ENCODE measurements around the gene EMP2. TPM values are rescaled to one million over a fixed set of nuclear protein-coding genes. Genes with fewer than 3 reads are reported as not detected.

The EMP2 gene
- polyA plus RNA-seq, 1 donor: 17.0 TPM

GRCh38 chr16:10552998-10553491, 27.4 kb downstream of the EMP2 start:
- H3K27ac ChIP-seq (ENCODE audit: low read length): no peak overlapping the region
- no peaks in the 10 kb centered on the region for H3K27me3 ChIP-seq (ENCODE audit: control insufficient read depth, insufficient read depth, low read length)
- H3K4me3 ChIP-seq (ENCODE audit: low read length): no peak overlapping the region
- H3K4me1 ChIP-seq (ENCODE audit: control insufficient read depth, insufficient read depth, low read length): no peaks in the 10 kb centered on the region
- no peak for DNase-seq
- H3K9me3 ChIP-seq (ENCODE audit: control insufficient read depth, low read depth, low read length): no peaks in the 10 kb centered on the region
- 88% methylated on average over 4 of the region's 19 CpGs for WGBS (ENCODE audit: insufficient coverage, low lambda C conversion rate)
- H3K36me3 ChIP-seq (ENCODE audit: control insufficient read depth, insufficient read depth, low read length): peaks cover under 1% of the 10 kb centered on the region

GRCh38 chr16:10552281-10552680, 28.1 kb downstream of the EMP2 start:
- Histone ChIP-seq H3K4me3 (ENCODE audit: low read length) (no peak overlapping the region), H3K27ac (ENCODE audit: low read length) (no peak overlapping the region)

GRCh38 chr16:10551881-10552280, 28.5 kb downstream of the EMP2 start:
- no peaks in the 10 kb centered on the region for H3K27me3 ChIP-seq (ENCODE audit: control insufficient read depth, insufficient read depth, low read length)
- DNase-seq: no peak
- H3K4me3 ChIP-seq (ENCODE audit: low read length): no peak overlapping the region
- WGBS (ENCODE audit: insufficient coverage, low lambda C conversion rate): no CpG with 5 or more reads among the region's 2 CpGs
- H3K9me3 ChIP-seq (ENCODE audit: control insufficient read depth, low read depth, low read length): no peaks in the 10 kb centered on the region
- H3K4me1 ChIP-seq (ENCODE audit: control insufficient read depth, insufficient read depth, low read length): no peaks in the 10 kb centered on the region
- no peak overlapping the region for H3K27ac ChIP-seq (ENCODE audit: low read length)
- H3K36me3 ChIP-seq (ENCODE audit: control insufficient read depth, insufficient read depth, low read length): peaks cover 6% of the 10 kb centered on the region

More at GRCh38 chr16:10552281-10552680, 28.1 kb downstream of the EMP2 start:
- Histone ChIP-seq H3K27me3 (ENCODE audit: control insufficient read depth, insufficient read depth, low read length) (no peaks in the 10 kb centered on the region), H3K9me3 (ENCODE audit: control insufficient read depth, low read depth, low read length) (no peaks in the 10 kb centered on the region), H3K36me3 (ENCODE audit: control insufficient read depth, insufficient read depth, low read length) (peaks cover 4% of the 10 kb centered on the region), H3K4me1 (ENCODE audit: control insufficient read depth, insufficient read depth, low read length) (no peaks in the 10 kb centered on the region)
- DNase-seq: no peak
- WGBS (ENCODE audit: insufficient coverage, low lambda C conversion rate): 94% methylated on average over 2 of the region's 2 CpGs

- WGBS (ENCODE audit: insufficient coverage, low lambda C conversion rate): no CpG with 5 or more reads among the region's 1 CpG
- no peak for DNase-seq
- H3K36me3 ChIP-seq (ENCODE audit: control insufficient read depth, insufficient read depth, low read length): peaks cover 18% of the 10 kb centered on the region
- no peaks in the 10 kb centered on the region for H3K4me1 ChIP-seq (ENCODE audit: control insufficient read depth, insufficient read depth, low read length)
- no peaks in the 10 kb centered on the region for H3K27me3 ChIP-seq (ENCODE audit: control insufficient read depth, insufficient read depth, low read length)
- no peak overlapping the region for H3K4me3 ChIP-seq (ENCODE audit: low read length)
- H3K27ac ChIP-seq (ENCODE audit: low read length): no peak overlapping the region
- no peaks in the 10 kb centered on the region for H3K9me3 ChIP-seq (ENCODE audit: control insufficient read depth, low read depth, low read length)
Observed at GRCh38 chr16:10548404-10548803, 32.0 kb downstream of the EMP2 start.

- H3K27me3 ChIP-seq (ENCODE audit: control insufficient read depth, insufficient read depth, low read length): no peaks in the 10 kb centered on the region
- no peak for DNase-seq
- no peaks in the 10 kb centered on the region for H3K9me3 ChIP-seq (ENCODE audit: control insufficient read depth, low read depth, low read length)
- H3K4me3 ChIP-seq (ENCODE audit: low read length): no peak overlapping the region
- no peaks in the 10 kb centered on the region for H3K4me1 ChIP-seq (ENCODE audit: control insufficient read depth, insufficient read depth, low read length)
- no CpG with 5 or more reads among the region's 6 CpGs for WGBS (ENCODE audit: insufficient coverage, low lambda C conversion rate)
- H3K36me3 ChIP-seq (ENCODE audit: control insufficient read depth, insufficient read depth, low read length): peaks cover 21% of the 10 kb centered on the region
- no peak overlapping the region for H3K27ac ChIP-seq (ENCODE audit: low read length)
Observed at GRCh38 chr16:10547708-10548107, 32.7 kb downstream of the EMP2 start.

- DNase-seq: no peak
- peaks cover 22% of the 10 kb centered on the region for H3K36me3 ChIP-seq (ENCODE audit: control insufficient read depth, insufficient read depth, low read length)
Observed at GRCh38 chr16:10543231-10543977, 37.0 kb downstream of the EMP2 start.

GRCh38 chr16:10541366-10541765, 39.0 kb downstream of the EMP2 start:
- no peaks in the 10 kb centered on the region for H3K4me1 ChIP-seq (ENCODE audit: control insufficient read depth, insufficient read depth, low read length)
- no CpG with 5 or more reads among the region's 7 CpGs for WGBS (ENCODE audit: insufficient coverage, low lambda C conversion rate)
- no peak overlapping the region for H3K27ac ChIP-seq (ENCODE audit: low read length)
- no peaks in the 10 kb centered on the region for H3K27me3 ChIP-seq (ENCODE audit: control insufficient read depth, insufficient read depth, low read length)
- peak; percentile 11 to 12 for DNase-seq
- no peak overlapping the region for H3K4me3 ChIP-seq (ENCODE audit: low read length)
- peaks cover 16% of the 10 kb centered on the region for H3K36me3 ChIP-seq (ENCODE audit: control insufficient read depth, insufficient read depth, low read length)
- no peaks in the 10 kb centered on the region for H3K9me3 ChIP-seq (ENCODE audit: control insufficient read depth, low read depth, low read length)

More at GRCh38 chr16:10543231-10543977, 37.0 kb downstream of the EMP2 start:
- no peaks in the 10 kb centered on the region for H3K4me1 ChIP-seq (ENCODE audit: control insufficient read depth, insufficient read depth, low read length)
- no peak overlapping the region for H3K4me3 ChIP-seq (ENCODE audit: low read length)
- H3K27me3 ChIP-seq (ENCODE audit: control insufficient read depth, insufficient read depth, low read length): no peaks in the 10 kb centered on the region
- WGBS (ENCODE audit: insufficient coverage, low lambda C conversion rate): 95% methylated on average over 4 of the region's 16 CpGs
- H3K9me3 ChIP-seq (ENCODE audit: control insufficient read depth, low read depth, low read length): no peaks in the 10 kb centered on the region
- H3K27ac ChIP-seq (ENCODE audit: low read length): no peak overlapping the region

- no peak for DNase-seq
- no peaks in the 10 kb centered on the region for H3K9me3 ChIP-seq (ENCODE audit: control insufficient read depth, low read depth, low read length)
- H3K4me1 ChIP-seq (ENCODE audit: control insufficient read depth, insufficient read depth, low read length): no peaks in the 10 kb centered on the region
- H3K27me3 ChIP-seq (ENCODE audit: control insufficient read depth, insufficient read depth, low read length): no peaks in the 10 kb centered on the region
- no peak overlapping the region for H3K4me3 ChIP-seq (ENCODE audit: low read length)
- H3K27ac ChIP-seq (ENCODE audit: low read length): no peak overlapping the region
- WGBS (ENCODE audit: insufficient coverage, low lambda C conversion rate): no CpG with 5 or more reads among the region's 5 CpGs
- peaks cover 10% of the 10 kb centered on the region for H3K36me3 ChIP-seq (ENCODE audit: control insufficient read depth, insufficient read depth, low read length)
Observed at GRCh38 chr16:10539793-10540192, 40.6 kb downstream of the EMP2 start.

- Histone ChIP-seq H3K4me3 (ENCODE audit: low read length) (no peak overlapping the region), H3K27ac (ENCODE audit: low read length) (no peak overlapping the region), H3K27me3 (ENCODE audit: control insufficient read depth, insufficient read depth, low read length) (no peaks in the 10 kb centered on the region), H3K9me3 (ENCODE audit: control insufficient read depth, low read depth, low read length) (no peaks in the 10 kb centered on the region), H3K4me1 (ENCODE audit: control insufficient read depth, insufficient read depth, low read length) (no peaks in the 10 kb centered on the region), H3K36me3 (ENCODE audit: control insufficient read depth, insufficient read depth, low read length) (peaks cover 10% of the 10 kb centered on the region)
- WGBS (ENCODE audit: insufficient coverage, low lambda C conversion rate): 100% methylated on average over 1 of the region's 8 CpGs
- no peak for DNase-seq
Observed at GRCh38 chr16:10539236-10539635, 41.2 kb downstream of the EMP2 start.

- H3K27ac ChIP-seq (ENCODE audit: low read length): no peak overlapping the region
- no peak for DNase-seq
- no peak overlapping the region for H3K4me3 ChIP-seq (ENCODE audit: low read length)
- no peaks in the 10 kb centered on the region for H3K4me1 ChIP-seq (ENCODE audit: control insufficient read depth, insufficient read depth, low read length)
- no peaks in the 10 kb centered on the region for H3K9me3 ChIP-seq (ENCODE audit: control insufficient read depth, low read depth, low read length)
- H3K36me3 ChIP-seq (ENCODE audit: control insufficient read depth, insufficient read depth, low read length): peaks cover 12% of the 10 kb centered on the region
- H3K27me3 ChIP-seq (ENCODE audit: control insufficient read depth, insufficient read depth, low read length): no peaks in the 10 kb centered on the region
- WGBS (ENCODE audit: insufficient coverage, low lambda C conversion rate): no CpG with 5 or more reads among the region's 2 CpGs
Observed at GRCh38 chr16:10538583-10538982, 41.8 kb downstream of the EMP2 start.

- H3K27me3 ChIP-seq (ENCODE audit: control insufficient read depth, insufficient read depth, low read length): no peaks in the 10 kb centered on the region
- no peak overlapping the region for H3K4me3 ChIP-seq (ENCODE audit: low read length)
- peaks cover 9% of the 10 kb centered on the region for H3K36me3 ChIP-seq (ENCODE audit: control insufficient read depth, insufficient read depth, low read length)
- no peak overlapping the region for H3K27ac ChIP-seq (ENCODE audit: low read length)
- DNase-seq: no peak
- H3K9me3 ChIP-seq (ENCODE audit: control insufficient read depth, low read depth, low read length): no peaks in the 10 kb centered on the region
- WGBS (ENCODE audit: insufficient coverage, low lambda C conversion rate): no CpG with 5 or more reads among the region's 15 CpGs
- no peaks in the 10 kb centered on the region for H3K4me1 ChIP-seq (ENCODE audit: control insufficient read depth, insufficient read depth, low read length)
Observed at GRCh38 chr16:10537946-10538345, 42.5 kb downstream of the EMP2 start.
